GM18861 (cell line): ENCODE data around the gene GPATCH4.
"Not testable (repeated sequence)": the region's sequence is repeated elsewhere in the genome, so short reads cannot be mapped to it uniquely, and the experiment has no call there.

ENCODE experiments used
- ATAC-seq: cut with Tn5 transposase; IDR thresholded peaks from one replicate; pipeline ENCODE4 v1.9.1; 2021; ENCODE audit not compliant: unreplicated experiment

GPATCH4 gene

GRCh38 chr1:156601122-156601830, at the start of gene GPATCH4:
Gene GPATCH4, minus strand, starts transcription at chr1:156601479.
- peak; percentile 47 for ATAC-seq

- ATAC-seq = no peak
These were observed 47.7 kb upstream of the GPATCH4 start for GRCh38 chr1:156648951-156649350.

GRCh38 chr1:156648496-156648895, 47.2 kb upstream of the GPATCH4 start:
- ATAC-seq = no peak

- no peak for ATAC-seq
These were observed 46.1 kb upstream of the GPATCH4 start for GRCh38 chr1:156647351-156647750.

GRCh38 chr1:156646738-156647211, 45.5 kb upstream of the GPATCH4 start:
- no peak for ATAC-seq

- no peak for ATAC-seq
These were observed 44.4 kb upstream of the GPATCH4 start for GRCh38 chr1:156645666-156646065.

- ATAC-seq = no peak
These were observed 43.8 kb upstream of the GPATCH4 start for GRCh38 chr1:156645056-156645455.

GRCh38 chr1:156644640-156645039, 43.4 kb upstream of the GPATCH4 start:
- no peak for ATAC-seq

- no peak for ATAC-seq
These were observed 42.9 kb upstream of the GPATCH4 start for GRCh38 chr1:156644146-156644545.

GRCh38 chr1:156643778-156644092, 42.5 kb upstream of the GPATCH4 start:
- ATAC-seq = no peak

GRCh38 chr1:156643049-156643777, 41.9 kb upstream of the GPATCH4 start:
- no peak for ATAC-seq

- ATAC-seq = no peak
These were observed 41.2 kb upstream of the GPATCH4 start for GRCh38 chr1:156642265-156643048.

GRCh38 chr1:156641761-156642264, 40.5 kb upstream of the GPATCH4 start, which contains the start of gene BCAN:
Gene BCAN, plus strand, starts transcription at chr1:156642117. Its CDS starts 3,938 bp downstream, at chr1:156646055.
- ATAC-seq = no peak

GRCh38 chr1:156640842-156641706, 39.8 kb upstream of the GPATCH4 start:
- ATAC-seq = no peak

GRCh38 chr1:156639601-156640101, 38.4 kb upstream of the GPATCH4 start:
- no peak for ATAC-seq

- no peak for ATAC-seq
These were observed 37.1 kb upstream of the GPATCH4 start for GRCh38 chr1:156638189-156638985.

GRCh38 chr1:156632355-156632754, 31.1 kb upstream of the GPATCH4 start:
- ATAC-seq = no peak

GRCh38 chr1:156631152-156631551, 29.9 kb upstream of the GPATCH4 start:
- ATAC-seq = not testable (repeated sequence)

- no peak for ATAC-seq
These were observed 28.7 kb upstream of the GPATCH4 start for GRCh38 chr1:156629823-156630449.
